MV-4-11 (cell line): Measurements from ENCODE around the gene SEC23B.

ENCODE experiments used
- DNase-seq: peaks from one replicate; lab custom pipeline; 2025; lab: John Stamatoyannopoulos, UW

SEC23B gene

GRCh38 chr20:18588574-18588933, 80.8 kb downstream of the SEC23B start:
- DNase-seq: no peak

- no peak for DNase-seq
These were observed 82.4 kb downstream of the SEC23B start for GRCh38 chr20:18589941-18590674.

GRCh38 chr20:18596270-18596669, 88.5 kb downstream of the SEC23B start:
- no peak for DNase-seq

GRCh38 chr20:18609741-18610140, 102.0 kb downstream of the SEC23B start:
- no peak for DNase-seq
